Stomach (tissue), 9 donors: ENCODE measurements around the gene GUCY1A1. TPM values are rescaled to one million over a fixed set of nuclear protein-coding genes. Genes with fewer than 3 reads are reported as not detected.

Experiments
- DNase-seq, 2 donors: peaks; one replicate each; pipeline versions ENCODE4 v3.0.0 to v3.0.0-alpha.2; 2013 to 2019
- H3K27ac ChIP-seq, 5 donors: fragments of 200-600 bp in 4 of 5; sonication (generic) in 4 of 5; one replicate each; pipeline ENCODE4 v1.5.1; 2013 to 2019; ENCODE audit warnings: mild to moderate bottlenecking in 1 of 5, moderate library complexity in 1 of 5
- H3K27me3 ChIP-seq, 3 donors: fragments of 200-600 bp; sonication (generic); one replicate each; pipeline ENCODE4 v1.5.1; 2017 to 2019; ENCODE audit warnings: mixed run types in 1 of 3
- H3K36me3 ChIP-seq, 4 donors: fragments of 200-600 bp; sonication (generic); 1 replicate in 3 of 4; 2 replicates in 1 of 4; pipeline ENCODE4 v1.5.1; 2016 to 2019
- H3K4me1 ChIP-seq, 4 donors: fragments of 200-600 bp; sonication (generic); one replicate each; pipeline ENCODE4 v1.5.1; 2016 to 2019
- H3K4me3 ChIP-seq, 4 donors: fragments of 200-600 bp; sonication (generic) in 3 of 4; one replicate each; pipeline ENCODE4 v1.5.1; 2016 to 2019; ENCODE audit warnings: mild to moderate bottlenecking in 1 of 4
- H3K9me3 ChIP-seq, 4 donors: fragments of 200-600 bp; sonication (generic); one replicate each; pipeline ENCODE4 v1.5.1; 2016 to 2019
- CTCF ChIP-seq, 7 experiments: fragments of 450-650 bp in 4 of 7; fragments of 200-600 bp in 3 of 7; sonication (generic) in 3 of 7; IDR thresholded peaks; one replicate each; pipeline ENCODE4 v1.5.1; 2016 to 2019; ENCODE audit warnings: antibody characterized with exemption in 7 of 7, control low read depth in 2 of 7, mild to moderate bottlenecking in 1 of 7
- EP300 ChIP-seq: sonication (generic); formaldehyde crosslinking; IDR thresholded peaks from one replicate; pipeline ENCODE4 v1.6.1; 2017; ENCODE audit warnings: antibody characterized with exemption
- POLR2A ChIP-seq, 4 donors: fragments of 450-650 bp; IDR thresholded peaks; one replicate each; pipeline ENCODE4 v1.6.1; 2016; ENCODE audit warnings: antibody characterized with exemption in 4 of 4, control low read depth in 2 of 4, mild to moderate bottlenecking in 1 of 4, moderate library complexity in 1 of 4
- POLR2AphosphoS5 ChIP-seq, 3 donors: sonication (generic); formaldehyde crosslinking; IDR thresholded peaks; one replicate each; pipeline ENCODE4 v1.6.1; 2016; ENCODE audit warnings: antibody characterized with exemption in 3 of 3
- WGBS, 5 donors: extraction: QIAGEN DNeasy Blood & Tissue Kit in 3 of 5; methylation state at CpG; one replicate each; pipeline versions ENCODE4 v1.1.5 to v1.1.7; 2013 to 2018; 5-methylcytosine and 5-hydroxymethylcytosine counted together
- intact Hi-C: fragments of 100-400 bp; cut with DNase I; formaldehyde crosslinking; loops from one replicate; pipeline ENCODE4 v1.15.1; 2023; ENCODE audit warnings: low total_unique reads
- polyA plus RNA-seq, 3 donors: library from polyadenylated mRNA; stranded (reverse); fragments of 200-250 nt; gene quantifications; one replicate each; pipeline ENCODE4 v1.2.3, GENCODE V29; 2013
- total RNA-seq, 5 donors: library from RNA; depleted of rRNA; stranded (reverse); fragments of >200 nt; gene quantifications; one replicate each; pipeline versions ENCODE4 v1.1.0 to v1.2.3, GENCODE V29; 2014 to 2016
- donor health status: healthy with polysubstance abuse.
- donor health status: Bipolar disorder and iron deficiency.
- donor health status: healthy.

GUCY1A1 gene
- total and polyA plus RNA-seq, 8 donors: 4.1 to 49.1 (median 12.2) TPM

GRCh38 chr4:155713911-155714310 is 47.3 kb downstream of the GUCY1A1 start:
- no peaks in the 10 kb centered on the region for H3K4me1 ChIP-seq
- H3K27ac ChIP-seq: no peak overlapping the region
- no peaks in the 10 kb centered on the region for H3K27me3 ChIP-seq
- TF ChIP-seq CTCF (IDR thresholded peaks at IDR 0.05) (no peak), POLR2A (IDR thresholded peaks at IDR 0.05) (no peak), EP300 (no peak), POLR2AphosphoS5 (IDR thresholded peaks at IDR 0.05) (no peak)
- 64 to 85% (median 73%) methylated on average over 1 of the region's 1 CpG for WGBS, 5 donors
- no peaks in the 10 kb centered on the region for H3K9me3 ChIP-seq
- intact Hi-C loops: no loop called here
- H3K36me3 ChIP-seq: peaks cover 0 to 37% (median 9%) of the 10 kb centered on the region in 4 donors
- DNase-seq: no peak
- H3K4me3 ChIP-seq: no peak overlapping the region

- Histone ChIP-seq H3K27ac (no peak overlapping the region), H3K9me3 (no peaks in the 10 kb centered on the region), H3K4me1 (peaks cover 0 to 3% (median 0%) of the 10 kb centered on the region in 4 donors), H3K27me3 (no peaks in the 10 kb centered on the region), H3K36me3 (peaks cover 0 to 5% (median 0%) of the 10 kb centered on the region in 4 donors), H3K4me3 (no peak overlapping the region)
- no peak for DNase-seq
- 40 to 74% (median 61%) methylated on average over 1 of the region's 1 CpG for WGBS, 5 donors
- TF ChIP-seq EP300 (no peak), POLR2A (IDR thresholded peaks at IDR 0.05) (no peak), CTCF (IDR thresholded peaks at IDR 0.05) (no peak), POLR2AphosphoS5 (IDR thresholded peaks at IDR 0.05) (no peak)
- intact Hi-C loops: no loop called here
These were observed 55.7 kb downstream of the GUCY1A1 start for GRCh38 chr4:155722336-155722735.

- intact Hi-C loops: no loop called here
- TF ChIP-seq CTCF (IDR thresholded peaks at IDR 0.05): no peak
- TF ChIP-seq POLR2A (IDR thresholded peaks at IDR 0.05): no peak
- no peak for TF ChIP-seq POLR2AphosphoS5 (IDR thresholded peaks at IDR 0.05)
- no peak for TF ChIP-seq EP300
- Histone ChIP-seq H3K36me3 (no peaks in the 10 kb centered on the region), H3K27ac (no peak overlapping the region), H3K27me3 (no peaks in the 10 kb centered on the region), H3K9me3 (no peaks in the 10 kb centered on the region), H3K4me1 (peaks cover 0 to 3% (median 0%) of the 10 kb centered on the region in 4 donors), H3K4me3 (no peak overlapping the region)
- DNase-seq: no peak
- 78 to 87% (median 84%) methylated on average over 7 of the region's 7 CpGs for WGBS, 5 donors
These were observed 56.3 kb downstream of the GUCY1A1 start for GRCh38 chr4:155722816-155723499.

- peaks cover 0 to 3% (median 0%) of the 10 kb centered on the region in 4 donors for H3K4me1 ChIP-seq
- DNase-seq: no peak
- no peak for TF ChIP-seq POLR2AphosphoS5 (IDR thresholded peaks at IDR 0.05)
- TF ChIP-seq CTCF (IDR thresholded peaks at IDR 0.05): no peak
- no peak for TF ChIP-seq EP300
- TF ChIP-seq POLR2A (IDR thresholded peaks at IDR 0.05): no peak
- H3K9me3 ChIP-seq: no peaks in the 10 kb centered on the region
- intact Hi-C loops: no loop called here
- no peaks in the 10 kb centered on the region for H3K27me3 ChIP-seq
- H3K36me3 ChIP-seq: no peaks in the 10 kb centered on the region
- H3K27ac ChIP-seq: no peak overlapping the region
- no peak overlapping the region for H3K4me3 ChIP-seq
- 57 to 83% (median 69%) methylated on average over 3 of the region's 3 CpGs for WGBS, 5 donors
These were observed 58.1 kb downstream of the GUCY1A1 start for GRCh38 chr4:155724731-155725130.
